Measurements from ENCODE around the gene HUNK.

DNA sequence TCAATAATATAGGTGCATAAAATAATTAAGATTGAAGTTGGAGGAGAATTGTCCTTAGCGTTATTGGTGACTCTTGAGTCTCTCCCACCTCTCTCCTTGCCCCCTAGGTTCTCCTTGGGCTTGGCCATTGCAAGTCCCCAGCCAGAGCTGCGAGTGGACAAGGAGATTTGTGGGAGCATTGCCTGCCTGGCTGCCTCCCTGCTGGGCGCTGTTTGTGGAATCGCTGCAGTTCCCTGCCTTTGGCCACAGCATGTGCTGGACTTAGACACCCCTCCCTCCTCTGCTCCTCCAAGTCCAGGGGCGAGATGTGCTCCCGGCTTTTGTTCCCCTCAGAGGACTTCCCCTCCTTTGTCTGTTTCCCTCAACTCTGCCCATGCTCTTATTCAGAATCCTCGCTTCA, 21.9 kb upstream of the HUNK start:
- TF ChIP-seq, protein P1, sequence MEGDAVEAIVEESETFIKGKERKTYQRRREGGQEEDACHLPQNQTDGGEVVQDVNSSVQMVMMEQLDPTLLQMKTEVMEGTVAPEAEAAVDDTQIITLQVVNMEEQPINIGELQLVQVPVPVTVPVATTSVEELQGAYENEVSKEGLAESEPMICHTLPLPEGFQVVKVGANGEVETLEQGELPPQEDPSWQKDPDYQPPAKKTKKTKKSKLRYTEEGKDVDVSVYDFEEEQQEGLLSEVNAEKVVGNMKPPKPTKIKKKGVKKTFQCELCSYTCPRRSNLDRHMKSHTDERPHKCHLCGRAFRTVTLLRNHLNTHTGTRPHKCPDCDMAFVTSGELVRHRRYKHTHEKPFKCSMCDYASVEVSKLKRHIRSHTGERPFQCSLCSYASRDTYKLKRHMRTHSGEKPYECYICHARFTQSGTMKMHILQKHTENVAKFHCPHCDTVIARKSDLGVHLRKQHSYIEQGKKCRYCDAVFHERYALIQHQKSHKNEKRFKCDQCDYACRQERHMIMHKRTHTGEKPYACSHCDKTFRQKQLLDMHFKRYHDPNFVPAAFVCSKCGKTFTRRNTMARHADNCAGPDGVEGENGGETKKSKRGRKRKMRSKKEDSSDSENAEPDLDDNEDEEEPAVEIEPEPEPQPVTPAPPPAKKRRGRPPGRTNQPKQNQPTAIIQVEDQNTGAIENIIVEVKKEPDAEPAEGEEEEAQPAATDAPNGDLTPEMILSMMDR (IDR thresholded peaks at IDR 0.05): no peak
- no peak for TF ChIP-seq POLR2A (IDR thresholded peaks at IDR 0.05)
